Inflammatory macrophage treated with lipopolysaccharide for 4 hours (primary cell): ENCODE measurements around the gene IFNGR2.
"Not testable (repeated sequence)": the region's sequence is repeated elsewhere in the genome, so short reads cannot be mapped to it uniquely, and the experiment has no call there.

Experiments used
- DNase-seq: peaks from one replicate; pipeline ENCODE4 v3.0.0-alpha.2; 2020

The IFNGR2 gene

DNA sequence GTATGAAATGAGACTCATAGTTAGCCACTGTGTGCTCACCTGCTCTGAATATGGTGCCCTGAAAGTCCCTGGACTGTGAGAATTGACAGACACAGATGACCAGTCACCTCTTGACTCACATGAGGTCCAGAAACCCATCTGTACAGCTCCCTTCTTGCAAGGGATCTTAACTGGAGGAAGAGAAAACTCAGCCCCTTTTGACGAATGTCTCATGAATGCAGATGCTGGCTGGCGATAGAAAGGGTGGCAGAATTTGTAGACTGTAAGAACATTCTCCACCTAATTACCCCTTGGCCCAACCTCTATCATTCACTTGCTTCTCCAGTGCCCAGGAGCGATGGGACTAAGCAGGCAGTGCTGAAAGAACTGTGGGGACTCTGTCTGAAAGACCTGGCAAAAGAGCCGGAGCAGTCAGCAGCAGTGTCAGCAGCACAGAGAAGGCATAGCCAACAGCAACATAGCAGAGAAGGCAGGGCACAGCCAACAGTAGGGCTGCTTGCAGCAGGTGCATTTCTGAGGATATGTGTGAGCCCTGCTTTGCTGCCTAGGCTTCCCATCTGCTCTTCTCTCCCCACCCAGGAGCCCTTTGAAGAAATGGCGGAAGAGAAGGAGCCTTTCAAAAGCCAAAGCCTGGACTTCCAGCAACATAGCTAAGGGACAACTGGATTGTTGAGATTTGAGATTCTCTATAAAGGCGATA is 25.8 kb upstream of the IFNGR2 start:
- DNase-seq: no peak

DNA sequence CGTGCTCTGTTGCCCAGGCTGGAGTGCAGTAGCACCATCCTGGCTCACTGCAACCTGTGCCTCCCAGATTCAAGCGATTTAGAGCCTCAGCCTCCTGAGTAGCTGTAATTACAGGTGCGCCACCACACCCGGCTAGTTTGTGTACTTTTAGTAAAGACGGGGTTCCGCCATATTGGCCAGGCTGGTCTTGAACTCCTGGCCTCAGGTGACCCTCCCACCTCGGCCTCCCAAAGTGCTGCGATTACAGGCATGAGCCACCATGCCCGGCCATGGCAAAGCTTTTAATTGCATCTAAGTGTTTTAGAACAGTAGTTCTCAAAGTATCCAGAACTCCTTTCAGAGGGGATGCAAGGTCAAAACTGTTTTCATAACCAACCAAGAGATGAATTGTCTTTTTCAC is 25.1 kb upstream of the IFNGR2 start:
- no peak for DNase-seq

DNA sequence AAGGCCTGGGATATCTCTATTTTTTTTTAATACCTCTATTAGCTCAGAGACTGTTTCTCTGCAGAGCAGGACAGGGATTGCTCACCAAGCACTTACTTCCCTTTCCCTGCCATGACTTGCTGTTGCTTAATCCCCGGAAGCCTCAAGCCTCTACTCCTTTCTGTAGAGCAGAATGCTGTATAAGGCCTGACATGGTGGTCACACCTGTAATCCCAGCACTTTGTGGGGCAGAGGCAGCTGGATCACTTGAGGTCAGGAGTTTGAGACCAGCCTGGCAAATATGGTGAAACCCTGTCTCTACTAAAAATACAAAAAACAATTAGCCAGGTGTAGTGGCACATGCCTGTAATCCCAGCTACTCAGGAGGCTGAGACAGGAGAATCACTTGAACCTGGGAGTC is 23.3 kb upstream of the IFNGR2 start:
- peak; percentile 95 for DNase-seq

DNA sequence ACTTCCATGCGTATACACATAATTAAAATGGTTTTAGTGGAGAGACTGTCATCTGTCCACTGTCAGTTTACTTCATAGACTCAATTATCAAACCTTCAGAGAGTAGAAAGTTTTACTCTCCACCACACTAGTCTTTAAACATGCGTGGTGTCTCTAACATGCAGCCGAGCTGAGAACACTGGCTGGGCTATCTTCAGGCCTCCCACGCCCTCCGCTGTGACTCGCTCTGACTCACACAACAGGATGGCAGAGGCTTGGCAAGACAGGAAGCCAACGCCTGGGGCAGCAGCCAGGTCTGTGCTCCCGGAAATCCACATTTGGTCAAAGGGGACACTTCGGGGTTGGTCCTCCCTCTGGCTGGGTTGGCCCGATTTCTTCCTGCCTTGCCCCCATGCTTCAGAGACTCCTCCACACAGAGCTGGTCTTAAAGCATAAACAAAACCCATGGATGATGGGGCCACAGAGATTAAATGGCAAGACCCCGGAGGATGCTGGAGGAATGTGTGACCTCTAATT is 22.7 kb upstream of the IFNGR2 start:
- DNase-seq: peak; percentile 100

- DNase-seq: not testable (repeated sequence)
These were observed 21.8 kb upstream of the IFNGR2 start for GRCh38 chr21:33381381-33381780.

DNA sequence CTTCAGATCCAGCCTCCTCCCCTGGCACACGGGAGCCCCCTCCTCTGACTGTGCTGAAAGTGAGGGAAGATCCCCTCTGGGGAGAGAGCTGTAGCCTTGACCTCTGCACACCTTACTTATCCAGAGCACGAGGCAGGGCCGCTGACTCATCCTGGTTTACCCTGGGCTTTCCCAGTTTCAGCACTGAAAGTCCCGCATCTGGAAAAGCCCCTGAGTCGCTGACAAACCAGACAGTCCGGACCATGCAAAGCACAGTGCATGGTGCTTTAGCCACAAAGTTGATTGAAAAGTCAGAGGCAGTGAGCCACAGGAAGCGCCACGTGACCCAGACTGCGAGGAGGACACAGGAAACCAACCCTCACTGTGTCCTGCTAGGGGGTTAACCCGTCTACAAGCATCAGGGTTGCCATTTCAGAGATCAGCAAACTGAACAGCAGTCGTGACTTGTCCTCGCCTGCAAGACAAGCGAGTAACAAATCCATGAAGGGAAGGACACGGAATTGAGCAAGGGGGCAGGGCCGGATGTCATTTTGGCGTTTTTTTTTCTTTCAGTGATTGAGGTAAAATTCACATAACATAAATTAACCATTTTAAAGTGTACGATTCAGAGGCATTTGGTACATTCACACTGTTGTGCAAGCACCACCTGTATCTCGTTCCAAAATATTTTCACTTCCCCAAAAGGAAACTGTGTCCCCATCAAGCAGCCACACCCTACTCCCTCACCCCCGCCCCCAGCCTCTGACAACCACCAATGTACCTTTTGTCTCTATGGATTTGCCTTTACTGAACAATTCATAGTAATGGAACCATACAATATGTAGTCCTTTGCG is 19.9 kb upstream of the IFNGR2 start:
- DNase-seq: peak; percentile 99

DNA sequence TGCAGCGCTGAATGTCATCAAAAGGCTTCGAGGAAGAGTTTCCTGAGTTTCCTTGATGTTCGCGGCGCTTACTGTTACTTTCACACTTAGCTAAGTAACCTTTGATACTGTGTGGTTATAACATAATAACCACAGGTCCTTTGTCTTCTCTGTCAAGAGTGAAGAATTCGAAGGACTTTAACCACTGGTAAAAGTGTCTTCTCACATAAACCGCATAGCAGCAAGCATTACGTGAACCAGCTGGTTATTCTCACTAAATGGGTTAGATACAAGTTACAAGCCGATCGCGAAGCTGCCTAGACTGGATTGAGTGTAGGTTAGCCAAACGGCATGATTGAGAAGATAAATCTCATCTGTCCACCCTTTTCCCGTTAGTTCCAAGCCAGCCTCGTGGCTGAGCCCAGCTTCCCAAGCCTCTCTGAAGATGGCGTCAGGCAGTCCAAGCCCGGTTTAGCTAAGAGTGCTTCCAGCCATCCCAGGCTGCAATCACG is 18.3 kb upstream of the IFNGR2 start:
- DNase-seq: no peak

DNA sequence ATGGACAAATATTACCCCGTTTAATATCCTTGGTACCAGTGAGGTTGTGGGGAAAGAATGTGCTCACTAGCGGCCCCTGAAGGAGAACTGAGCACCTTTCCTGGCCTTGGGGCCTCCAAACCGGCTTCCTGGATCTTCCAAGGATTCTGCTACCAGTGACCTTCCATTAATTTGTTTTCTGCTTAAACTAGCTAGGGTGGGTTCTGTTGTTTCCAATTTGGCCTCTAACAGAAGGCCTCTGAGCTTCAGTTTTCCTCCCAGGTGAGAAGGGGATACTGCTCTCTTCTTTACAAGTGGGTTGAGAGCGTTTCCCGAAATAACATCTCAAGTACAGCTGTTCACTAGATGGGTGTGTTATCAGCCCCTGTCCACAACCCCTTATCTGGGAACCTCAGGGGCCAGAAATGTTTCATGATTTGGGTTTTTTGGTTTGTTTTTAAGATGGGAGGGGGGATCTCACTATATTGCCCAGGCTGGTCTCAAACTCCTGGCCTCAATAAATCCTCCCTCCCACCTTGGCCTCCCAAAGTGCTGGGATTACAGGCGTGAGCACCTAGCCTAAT is 16.9 kb upstream of the IFNGR2 start:
- DNase-seq: no peak

- no peak for DNase-seq
These were observed 15.9 kb upstream of the IFNGR2 start for GRCh38 chr21:33387294-33387693.

- DNase-seq: peak; percentile 90
These were observed 15.0 kb upstream of the IFNGR2 start for GRCh38 chr21:33388188-33388587.

DNA sequence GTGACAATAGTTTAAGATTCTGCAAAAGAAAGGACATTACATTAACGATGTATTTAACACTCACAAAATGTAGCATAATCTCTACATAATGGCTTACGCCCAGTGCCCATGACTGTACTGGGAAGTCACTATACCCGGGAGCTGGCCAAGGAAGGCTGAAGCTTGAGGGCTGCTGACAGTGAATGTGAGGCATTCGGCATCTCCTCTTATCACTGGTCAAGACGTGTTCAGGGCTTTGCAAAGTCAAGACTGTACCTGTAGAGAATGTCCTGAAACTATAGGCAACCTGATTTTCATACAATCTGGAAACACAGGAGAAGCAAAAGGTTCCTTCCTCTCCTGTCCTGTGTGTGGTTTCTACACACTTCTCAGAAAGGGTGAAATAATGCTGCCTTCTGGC is 12.7 kb upstream of the IFNGR2 start:
- DNase-seq: no peak

DNA sequence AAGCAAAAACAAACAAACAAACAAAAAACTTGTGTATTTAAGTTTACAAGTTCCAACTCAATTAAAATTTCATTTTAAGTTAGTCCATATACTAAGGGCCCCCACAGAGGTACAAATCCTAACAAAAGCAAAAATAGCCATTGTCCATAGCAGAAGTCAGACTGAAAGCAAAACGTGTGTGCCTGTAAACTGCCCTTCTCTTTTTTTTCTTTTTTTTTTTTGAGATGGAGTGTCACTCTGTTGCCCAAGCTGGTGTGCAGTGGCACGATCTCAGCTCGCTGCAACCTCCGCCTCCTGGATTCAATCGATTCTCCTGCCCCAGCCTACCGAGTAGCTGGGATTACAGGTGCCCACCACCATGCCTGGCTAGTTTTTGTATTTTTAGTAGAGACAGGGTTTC is 11.6 kb upstream of the IFNGR2 start:
- DNase-seq: peak; percentile 77

GRCh38 chr21:33392284-33392985 is 10.8 kb upstream of the IFNGR2 start:
- no peak for DNase-seq

GRCh38 chr21:33393348-33393747 is 9.9 kb upstream of the IFNGR2 start:
- no peak for DNase-seq

DNA sequence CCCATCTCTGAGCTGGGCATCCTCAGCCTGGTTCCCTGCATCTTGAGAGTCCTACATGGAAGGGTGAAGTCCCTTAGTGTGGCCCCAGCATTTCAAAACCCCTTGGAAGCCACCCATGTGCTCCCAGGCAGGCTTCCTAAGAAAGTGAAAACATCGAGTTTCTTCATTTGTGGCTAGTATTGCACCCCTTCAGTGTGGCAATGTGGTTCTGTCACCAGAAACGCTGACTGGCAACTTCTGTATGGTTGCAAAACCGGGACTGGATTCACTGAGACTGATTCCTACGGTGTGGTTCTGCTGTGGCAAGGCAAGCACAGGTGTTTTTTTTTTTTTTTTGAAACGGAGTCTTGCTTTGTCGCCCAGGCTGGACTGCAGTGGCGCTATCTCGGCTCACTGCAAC is 9.0 kb upstream of the IFNGR2 start:
- peak; percentile 98 for DNase-seq

DNA sequence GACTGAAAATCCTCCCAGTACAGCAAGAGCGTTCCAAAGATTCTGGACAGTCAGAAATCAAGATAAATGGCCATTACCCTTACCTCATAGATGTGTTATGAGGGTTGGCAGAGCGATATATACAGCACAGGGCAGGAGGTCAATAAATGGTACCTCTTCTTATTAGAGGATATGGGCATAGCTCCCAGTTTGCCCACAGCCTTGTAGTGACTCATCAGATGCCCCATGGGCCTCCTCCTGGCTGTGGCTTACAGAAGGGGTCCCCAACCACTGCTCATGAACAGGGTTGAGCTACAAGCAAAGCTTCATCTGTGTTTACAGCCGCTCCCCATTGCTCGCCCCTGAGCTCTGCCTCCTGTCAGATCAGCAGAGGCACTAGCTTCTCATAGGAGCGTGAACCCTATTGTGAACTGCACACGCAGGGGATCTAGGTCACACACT is 7.3 kb upstream of the IFNGR2 start:
- DNase-seq: no peak

DNA sequence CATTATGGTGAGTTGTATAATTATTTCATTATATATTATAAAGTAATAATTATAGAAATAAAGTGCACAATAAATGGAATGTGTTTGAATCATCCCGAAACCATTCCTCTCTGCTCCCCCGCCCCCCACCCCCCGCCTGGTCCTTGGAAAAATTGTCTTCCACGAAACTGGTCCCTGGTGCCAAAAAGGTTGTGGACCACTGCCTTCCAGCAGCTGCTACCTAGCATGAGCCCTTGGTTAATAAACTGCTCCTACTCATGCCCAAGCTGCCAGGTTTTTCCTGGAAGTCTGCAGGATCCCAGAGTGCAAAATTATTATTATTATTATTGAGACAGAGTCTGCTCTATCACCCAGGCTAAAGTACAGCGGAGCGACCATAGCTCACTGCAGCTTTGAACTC is 6.8 kb upstream of the IFNGR2 start:
- DNase-seq: no peak

GRCh38 chr21:33396951-33397350 is 6.3 kb upstream of the IFNGR2 start:
- peak; percentile 83 for DNase-seq

DNA sequence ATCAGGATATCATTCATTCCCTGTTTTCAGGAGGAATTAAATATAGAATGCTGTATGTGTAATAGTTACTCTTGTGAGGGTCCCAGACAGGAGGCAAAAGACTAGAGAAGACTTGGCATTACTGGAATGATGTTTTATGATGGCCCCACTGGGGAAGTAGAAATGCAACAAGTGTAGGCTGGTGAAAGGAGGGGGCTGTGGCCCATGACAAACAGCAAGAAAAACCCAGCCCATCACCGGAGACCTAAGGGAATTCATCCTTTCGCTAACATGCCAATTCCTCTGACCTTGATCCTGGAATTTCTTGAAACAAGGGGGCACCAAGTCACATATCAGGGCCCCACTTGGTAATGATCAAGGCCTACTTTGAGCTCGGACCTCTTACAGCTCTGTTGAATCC is 5.5 kb upstream of the IFNGR2 start:
- DNase-seq: peak; percentile 39

GRCh38 chr21:33398361-33398760 is 4.9 kb upstream of the IFNGR2 start:
- no peak for DNase-seq

DNA sequence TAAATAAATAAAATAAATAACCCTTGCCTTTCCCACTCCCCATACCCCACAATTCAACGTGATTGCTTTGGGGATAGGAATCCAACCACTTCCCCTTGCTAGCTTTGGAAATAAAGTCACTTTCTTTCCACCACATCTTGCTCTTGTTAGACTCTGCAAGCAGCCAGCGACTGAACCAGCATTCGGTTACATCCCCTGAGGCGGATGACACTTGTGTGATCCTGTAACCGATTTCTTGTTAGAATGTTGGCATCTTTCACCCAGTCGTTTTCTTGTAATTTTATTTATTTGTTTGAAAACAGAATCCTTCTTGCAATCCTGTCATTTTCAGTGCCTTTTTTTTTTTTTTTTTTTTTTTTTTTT is 1.6 kb upstream of the IFNGR2 start:
- peak; percentile 77 for DNase-seq

DNA sequence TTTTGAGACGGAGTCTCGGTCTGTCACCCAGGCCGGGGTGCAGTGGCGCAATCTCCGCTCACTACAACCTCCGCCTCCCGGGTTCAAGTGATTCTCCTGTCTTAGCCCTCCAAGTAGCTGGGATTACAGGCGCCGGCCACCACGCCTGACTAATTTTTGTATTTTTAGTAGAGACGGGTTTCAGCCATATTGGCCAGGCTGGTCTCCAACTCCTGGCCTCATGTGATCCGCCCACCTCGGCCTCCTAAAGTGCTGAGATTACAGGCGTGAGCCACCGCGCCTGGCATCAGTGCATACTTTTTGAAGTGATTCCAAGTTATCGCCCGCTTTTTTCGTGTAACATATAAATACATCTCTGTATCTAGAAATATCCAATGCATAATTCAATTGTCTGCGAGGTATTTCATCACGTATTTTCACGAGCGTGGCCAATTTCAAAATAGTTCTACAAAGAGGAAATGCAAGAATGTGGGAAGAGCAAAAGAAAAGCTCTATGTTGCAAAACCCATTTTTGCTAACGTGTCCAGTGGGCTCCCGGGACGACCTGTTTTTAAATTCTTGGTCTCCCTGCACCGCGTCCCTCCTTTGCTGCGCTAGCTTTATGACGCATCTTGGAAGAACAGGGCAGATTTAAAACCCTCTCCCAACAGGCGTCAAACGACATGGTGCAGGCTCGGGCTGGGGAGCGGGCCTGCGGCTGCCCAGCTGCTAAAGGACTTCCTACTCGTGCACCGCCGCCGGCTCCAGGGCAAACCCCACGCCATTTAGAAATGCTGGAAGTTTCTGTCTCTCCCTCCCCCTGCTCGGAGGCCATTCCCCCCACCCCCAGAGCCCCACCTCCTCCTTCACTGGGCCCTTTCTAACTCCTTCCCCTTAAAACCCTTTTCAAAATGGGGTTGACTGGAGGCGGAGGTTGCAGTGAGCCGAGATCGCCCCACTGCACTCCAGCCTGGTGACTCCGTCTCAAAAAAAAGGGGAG is 923 bp upstream of the IFNGR2 start:
- DNase-seq: peak; percentile 97
